NCI-H1436 treated with DMSO at 0.1 percent for 48 hours (cell line): Measurements from ENCODE around the gene TCF3.

ENCODE experiments used
- DNase-seq: peaks from one replicate; lab custom pipeline; 2025; lab: John Stamatoyannopoulos, UW

The TCF3 gene

DNA sequence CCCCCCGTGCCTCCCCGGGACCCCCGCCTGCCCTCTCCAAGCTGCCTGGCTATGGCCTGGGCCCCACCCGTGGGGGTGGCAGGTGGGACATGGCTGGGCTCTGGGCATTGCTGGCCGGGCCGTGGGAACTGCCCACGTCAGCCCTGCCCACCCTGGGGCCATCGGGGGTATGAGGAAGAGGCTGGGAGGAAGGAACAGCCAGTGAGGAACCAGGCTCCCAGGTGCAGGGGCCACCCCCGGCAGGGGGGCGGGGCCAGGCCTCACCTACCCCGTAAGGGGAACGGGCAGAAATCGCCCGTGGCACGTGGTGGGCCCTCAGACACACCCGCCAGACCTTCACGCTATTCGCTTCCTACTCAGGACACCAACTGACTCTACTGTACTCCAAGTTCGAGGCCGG is 22.4 kb downstream of the TCF3 start:
- no peak for DNase-seq

DNA sequence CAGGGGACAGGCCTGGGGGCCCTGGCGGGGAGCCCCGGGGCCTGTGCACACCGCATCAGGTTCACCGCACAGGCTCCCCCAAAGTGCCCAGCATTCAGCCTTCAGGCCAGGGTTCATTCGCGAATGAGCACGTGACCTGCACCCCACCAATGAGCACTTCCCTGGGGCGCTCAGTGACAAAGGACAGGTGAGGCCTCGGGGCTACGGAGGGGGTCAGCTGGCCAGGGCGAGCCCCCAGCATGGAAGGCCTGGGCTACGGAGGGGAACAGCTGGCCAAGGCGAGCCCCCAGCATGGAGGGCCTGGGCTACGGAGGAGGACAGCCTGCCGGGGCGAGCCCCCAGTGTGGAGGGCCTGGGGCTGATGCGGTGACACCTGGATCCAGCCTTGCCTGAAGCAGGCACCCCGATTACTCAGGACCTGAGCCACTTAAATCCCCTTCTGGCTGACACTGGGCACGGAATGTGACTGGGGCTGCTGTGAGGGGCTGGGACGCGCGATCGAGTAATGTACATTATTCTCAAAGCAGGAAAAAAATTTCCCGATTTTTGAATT is 23.1 kb downstream of the TCF3 start:
- DNase-seq: no peak

DNA sequence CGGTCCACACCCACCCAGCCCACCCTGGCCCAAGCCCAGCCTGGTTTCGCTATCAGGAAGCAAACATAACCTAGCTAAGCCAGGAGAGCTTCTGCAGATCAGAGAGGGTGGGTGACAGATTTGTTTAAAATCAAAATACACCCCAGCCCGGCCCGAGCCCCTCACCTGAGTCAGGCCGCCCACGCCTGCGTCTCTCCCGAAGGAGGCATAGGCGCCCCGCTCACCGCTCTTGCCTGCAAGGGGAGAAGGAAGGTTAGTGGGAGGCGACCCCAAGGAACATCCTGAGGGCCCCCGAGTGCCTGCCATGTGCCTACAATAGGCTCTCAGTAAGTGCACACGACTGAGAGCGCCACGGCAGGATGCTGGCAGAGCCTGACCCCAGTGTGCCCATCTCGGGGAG is 25.2 kb downstream of the TCF3 start:
- DNase-seq: no peak

DNA sequence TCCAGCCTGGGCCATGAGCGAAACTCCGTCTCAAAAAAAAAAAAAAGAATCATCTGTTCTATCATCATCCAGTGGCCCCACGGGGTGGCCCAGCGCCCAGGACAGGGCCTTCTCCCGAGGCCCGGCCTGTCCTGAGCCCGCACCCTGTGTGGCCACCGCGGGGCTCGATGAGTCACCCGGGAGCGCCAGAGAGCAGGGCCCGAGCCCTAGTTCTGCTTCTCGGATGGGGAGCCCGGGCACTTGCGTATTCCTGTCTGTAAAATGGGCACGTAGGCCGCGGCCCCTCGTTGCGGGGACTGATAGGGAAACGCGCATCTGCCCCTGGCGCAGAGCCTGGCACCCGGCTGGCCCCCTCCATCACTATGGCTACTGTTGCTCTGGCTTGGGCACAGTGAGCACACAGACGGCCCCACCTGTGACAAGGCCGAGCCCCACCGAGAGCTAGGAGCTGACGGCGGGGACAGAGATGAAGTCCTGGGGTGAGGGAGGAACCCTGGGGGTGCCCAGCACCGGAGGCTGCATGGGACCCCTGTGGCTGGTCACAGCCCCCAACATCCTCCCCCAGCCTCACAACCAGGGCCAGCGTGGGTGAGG is 25.9 kb downstream of the TCF3 start:
- no peak for DNase-seq

DNA sequence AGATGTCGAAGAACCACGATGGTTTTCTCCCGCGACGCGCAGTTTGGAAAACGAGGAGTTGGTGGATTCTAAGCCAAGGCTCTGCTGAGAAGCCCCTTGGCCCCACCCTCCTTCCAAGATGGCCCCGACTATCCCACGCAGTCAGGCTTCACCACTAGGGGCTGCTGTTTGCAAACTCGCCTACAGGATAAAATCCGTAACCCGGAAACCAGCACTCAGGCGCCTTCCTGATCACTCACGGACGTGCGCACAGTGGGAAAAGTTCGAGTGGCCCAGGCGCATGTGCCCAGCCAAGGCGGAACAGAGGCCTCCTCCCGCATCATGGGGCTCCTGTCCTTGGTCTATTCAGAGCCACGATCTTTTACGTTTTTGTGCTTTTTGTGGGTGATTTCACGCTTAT is 28.0 kb downstream of the TCF3 start:
- DNase-seq: no peak

DNA sequence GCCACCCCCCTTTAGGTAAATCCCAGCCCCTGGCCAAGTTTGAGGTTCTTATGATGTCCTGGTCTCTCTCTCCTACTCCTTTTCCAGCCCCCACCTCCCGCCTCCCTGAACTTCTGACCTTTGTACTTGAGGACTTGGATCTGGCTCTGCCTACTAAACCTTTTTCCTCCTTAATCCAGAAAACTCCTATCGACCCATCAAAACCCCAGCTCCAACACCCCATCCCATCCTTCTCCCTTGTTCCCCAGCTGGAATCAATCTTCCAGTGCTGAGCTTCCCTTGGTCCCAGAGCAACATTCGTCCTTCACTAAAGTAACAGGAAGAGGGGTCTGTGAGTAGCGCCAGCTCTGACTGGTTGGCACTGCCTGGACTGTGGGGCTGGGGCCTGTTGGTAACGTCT is 29.9 kb downstream of the TCF3 start:
- DNase-seq: no peak

DNA sequence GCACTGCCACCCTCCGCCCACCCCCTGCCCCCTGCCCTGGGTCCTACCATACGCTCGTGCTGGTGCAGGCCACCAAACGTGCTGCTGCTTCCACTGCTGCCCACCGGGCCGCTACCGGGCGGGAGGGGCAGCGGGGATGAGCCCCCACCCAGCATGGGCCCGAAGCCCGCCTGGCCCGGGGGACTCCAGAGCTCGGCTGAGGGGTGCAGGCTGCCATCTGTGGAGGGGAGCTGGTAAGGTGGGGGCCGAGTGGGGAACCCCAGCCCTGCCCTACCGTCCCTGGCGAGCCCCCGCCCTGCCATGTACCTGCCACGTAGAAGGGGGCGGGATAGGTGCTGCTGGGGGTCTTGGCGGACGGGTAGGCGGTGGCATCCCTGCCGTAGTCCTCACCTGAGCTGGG is 30.4 kb downstream of the TCF3 start:
- DNase-seq: no peak

DNA sequence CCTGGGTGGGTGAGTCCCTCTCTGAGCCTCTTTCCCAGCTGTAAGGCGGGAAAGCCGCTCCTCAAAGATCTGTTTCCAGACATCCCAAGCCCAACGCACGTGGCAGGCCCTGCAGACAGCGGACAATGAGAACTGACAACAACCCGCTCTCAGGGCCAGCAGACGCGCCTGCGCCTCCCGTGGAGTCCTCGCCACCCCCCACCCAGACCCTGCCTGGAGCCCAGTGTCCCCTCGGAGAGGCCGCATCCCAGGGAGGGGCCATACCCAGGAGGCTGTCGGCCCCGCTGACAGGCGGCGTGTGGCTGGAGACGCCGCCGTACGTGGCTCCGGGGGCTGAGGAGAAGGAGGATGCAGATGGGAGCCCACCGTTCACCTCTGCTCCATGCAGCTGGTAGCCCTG is 30.8 kb downstream of the TCF3 start:
- DNase-seq: no peak

DNA sequence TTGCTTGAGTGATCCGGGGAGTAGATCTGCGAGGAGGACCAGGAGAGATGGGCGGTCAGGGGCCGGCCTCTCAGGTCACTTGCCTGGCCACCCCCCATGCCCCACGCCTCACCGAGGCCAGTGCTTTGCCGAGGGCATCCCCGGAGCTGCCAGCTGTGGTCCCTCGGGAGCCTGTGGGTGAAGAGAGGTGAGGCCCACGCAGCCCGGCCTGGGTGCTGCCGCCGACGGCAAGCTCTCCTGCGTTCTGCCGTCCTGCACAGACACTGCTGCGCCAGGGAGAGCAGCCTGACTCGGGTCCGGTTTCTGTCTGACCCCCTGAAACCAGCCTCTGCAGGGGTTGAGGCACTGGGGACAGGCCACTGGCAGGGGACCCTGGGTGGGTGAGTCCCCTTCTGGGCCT is 31.4 kb downstream of the TCF3 start:
- DNase-seq: no peak

DNA sequence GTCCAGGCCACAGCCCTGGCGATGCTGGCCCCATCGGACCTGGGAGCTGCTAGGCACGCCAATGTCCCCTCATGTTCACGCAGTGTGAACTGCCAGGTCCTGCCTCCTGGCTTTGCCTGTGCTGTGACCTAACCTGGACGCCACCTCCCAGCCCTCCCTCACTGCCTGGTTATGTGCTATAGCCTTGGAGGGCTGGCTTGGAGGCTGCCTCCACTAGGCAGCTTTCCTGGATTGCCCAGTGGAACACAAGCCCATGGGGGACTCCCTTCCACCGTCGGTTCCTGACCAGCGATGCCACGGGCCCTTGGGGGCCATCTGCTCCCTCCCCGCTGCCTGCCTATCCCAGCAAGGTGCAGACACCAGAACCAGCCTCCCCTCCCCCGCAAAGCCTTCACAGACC is 31.9 kb downstream of the TCF3 start:
- DNase-seq: no peak

DNA sequence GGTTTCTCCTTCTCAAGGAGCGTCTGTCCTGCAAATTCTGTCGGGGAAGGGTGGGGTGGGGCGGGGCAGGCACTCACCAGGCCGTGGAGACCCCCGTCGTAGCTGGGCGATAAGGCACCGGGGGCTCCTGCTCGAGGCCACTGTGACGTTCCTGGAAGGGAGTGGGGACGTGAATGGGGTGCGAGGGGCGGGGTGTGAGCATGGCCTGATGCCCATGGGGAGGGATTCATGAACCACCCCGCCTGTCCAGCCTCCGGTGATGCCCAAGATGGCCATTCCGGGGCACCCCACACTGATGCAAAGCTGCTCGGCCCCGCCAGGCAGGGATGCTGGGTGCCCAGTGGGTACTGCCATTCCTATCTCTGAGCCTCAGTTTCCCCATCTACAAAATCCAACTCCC is 32.7 kb downstream of the TCF3 start:
- no peak for DNase-seq

DNA sequence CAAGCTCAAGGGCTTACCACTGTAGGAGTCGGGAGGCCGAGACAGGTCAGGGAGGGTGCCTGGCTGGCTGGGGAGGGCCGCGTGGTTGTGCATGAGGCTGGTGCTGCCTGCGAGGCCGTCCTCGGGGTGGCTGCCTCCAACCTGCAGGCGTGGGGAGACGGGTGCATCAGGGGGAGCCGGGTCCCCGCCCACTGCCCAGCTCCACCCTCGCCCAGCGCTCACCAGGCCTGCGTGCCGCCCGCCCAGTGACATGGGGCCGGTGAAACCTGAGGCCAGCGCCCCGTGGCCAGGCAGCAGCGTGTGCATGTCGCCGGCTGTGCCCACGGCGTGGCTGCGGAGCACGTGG is 33.3 kb downstream of the TCF3 start:
- DNase-seq: no peak

DNA sequence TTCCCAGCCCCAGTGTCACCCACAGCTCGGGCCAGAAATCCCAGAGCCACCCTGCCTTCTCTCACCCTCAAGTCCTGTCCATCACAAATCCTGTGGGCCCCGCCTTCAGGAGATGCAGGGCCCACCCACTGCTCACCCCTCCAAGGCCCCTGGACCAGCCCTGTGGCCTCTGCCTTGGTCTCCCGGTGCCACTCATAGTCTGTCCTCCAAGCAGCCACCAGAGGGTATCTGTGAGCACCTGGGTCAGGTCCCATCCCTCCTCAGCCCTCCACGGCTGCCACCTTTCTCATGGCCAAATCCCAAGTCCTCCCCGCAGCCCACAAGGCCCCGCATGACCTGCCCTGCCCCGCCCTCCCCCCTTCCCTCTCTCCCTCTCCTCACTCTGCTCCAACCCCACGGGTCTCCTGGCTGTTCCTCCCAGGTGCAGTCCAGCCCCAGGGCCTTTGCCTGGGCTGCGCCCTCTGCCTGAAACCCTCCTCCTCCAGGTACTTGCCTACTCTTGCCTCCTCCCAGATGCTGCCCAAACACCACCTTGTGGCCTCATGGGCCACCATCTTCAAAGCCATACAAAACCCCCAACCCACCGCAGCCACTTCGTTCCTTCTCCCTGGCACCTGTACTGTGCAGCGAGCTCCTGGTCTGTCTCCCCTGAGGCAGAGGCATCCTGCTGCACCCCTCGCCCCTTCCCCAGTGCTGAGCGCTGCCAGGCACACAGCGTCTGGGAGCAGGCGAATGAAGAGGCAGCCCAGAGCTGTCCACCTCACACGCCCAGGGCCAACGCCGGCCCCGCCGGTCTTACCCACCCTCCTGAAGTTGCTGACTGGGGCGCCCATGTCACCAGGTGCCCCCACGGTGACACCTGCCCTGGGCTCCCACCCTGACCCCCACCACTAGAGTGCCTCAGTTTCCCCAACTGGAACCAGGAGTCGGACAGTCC is 34.0 kb downstream of the TCF3 start:
- no peak for DNase-seq

DNA sequence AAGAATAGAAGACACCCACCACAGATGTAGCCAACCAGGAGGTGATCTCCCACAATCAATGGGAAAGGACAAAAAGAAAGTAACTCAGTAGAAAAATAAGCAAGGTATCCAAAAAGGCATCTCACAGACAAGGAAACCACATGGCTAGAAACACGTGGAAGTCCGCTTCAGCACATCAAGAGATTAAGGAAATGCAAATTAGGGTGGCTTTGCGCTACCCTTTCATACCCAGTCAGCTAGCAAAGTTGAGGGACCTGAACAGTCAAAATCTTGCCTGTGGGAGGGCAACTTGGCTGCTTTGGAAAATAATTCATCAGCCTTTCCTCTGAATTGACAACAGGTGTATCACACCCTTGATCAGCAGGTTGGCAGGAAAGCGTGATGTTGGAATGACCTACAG is 35.5 kb downstream of the TCF3 start:
- no peak for DNase-seq

DNA sequence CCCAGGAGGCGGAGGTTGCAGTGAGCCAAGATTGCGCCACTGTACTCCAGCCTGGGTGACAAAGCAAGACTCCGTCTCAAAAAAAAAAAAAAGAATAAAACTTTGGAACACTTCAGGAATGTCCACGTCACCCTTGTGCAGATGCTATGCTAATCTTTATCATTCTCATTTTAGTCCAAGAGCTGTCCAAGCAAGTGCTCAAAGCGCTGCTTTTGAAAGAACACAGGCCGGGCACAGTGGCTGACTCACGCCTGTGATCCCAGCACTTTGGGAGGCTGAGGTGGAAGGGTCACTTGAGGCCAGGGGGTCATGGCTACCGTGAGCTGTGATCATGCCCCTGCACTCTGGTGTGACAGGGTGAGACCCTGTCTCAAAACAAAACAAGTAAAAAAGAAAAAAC is 36.0 kb downstream of the TCF3 start:
- DNase-seq: no peak

DNA sequence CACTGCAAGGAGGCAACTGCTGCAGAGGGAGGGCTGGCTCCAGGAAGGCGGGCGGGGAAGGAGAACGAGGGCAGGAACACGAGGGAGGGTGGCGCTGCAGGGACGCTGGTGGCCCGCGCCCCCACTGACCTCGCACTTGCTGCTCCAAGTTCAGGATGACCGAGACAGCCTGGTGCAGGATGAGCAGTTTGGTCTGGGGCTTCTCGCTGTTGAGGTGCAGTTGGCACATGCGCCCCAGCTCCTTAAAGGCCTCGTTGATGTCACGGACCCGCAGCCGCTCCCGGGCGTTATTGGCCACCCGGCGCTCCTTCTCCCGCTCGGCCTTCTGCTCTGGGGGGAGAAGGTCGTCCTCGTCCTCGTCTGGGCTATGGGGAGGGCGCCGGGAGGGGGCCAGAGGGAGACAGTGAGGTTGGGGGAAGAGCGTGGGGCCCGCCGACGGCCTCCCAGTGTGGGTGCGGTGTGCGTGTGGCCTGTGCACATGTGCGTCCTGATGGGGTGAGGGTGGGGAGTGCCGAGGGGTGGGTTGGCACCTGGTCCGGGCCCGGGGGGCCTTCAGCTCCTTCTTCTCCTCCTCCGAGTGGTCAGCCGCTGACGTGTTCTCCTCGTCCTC is 37.2 kb downstream of the TCF3 start:
- no peak for DNase-seq

DNA sequence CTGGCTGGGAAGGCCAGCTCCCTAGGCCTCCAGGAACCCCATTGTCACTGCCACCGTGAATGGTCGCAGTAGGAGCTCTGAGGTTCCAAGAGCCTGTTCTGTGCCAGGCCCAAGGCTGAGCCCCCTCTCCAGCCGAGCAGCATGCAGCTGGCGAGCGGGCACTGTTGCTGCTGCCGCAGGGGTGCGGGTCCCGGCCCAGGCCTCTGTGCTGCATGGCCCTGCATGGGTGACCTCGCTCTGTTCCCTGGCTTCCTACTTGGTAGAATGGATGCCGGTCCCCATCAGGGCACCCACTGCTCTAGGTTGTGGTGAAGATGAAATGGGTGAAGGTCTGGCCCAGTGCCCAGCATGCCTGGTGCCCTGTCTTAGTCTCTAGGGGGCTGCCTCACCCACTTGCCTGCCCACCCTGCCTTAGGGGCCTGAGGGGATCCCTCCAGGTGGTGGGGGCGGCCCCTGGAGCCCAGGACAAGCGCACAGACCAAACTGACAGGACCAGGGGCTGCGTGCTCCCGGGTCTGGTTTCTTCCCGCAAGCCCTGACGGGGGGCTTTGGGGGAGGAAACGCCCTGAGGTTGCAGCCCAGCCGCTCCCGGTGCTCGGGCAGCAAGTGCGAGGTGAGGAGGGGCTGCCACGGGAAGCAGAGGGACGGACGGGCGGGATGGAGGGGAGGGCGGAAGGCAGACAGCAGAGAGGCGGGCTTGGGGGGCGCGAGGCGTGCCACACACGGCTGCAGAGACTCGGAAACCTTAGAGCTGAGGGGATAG is 38.4 kb downstream of the TCF3 start:
- DNase-seq: no peak

DNA sequence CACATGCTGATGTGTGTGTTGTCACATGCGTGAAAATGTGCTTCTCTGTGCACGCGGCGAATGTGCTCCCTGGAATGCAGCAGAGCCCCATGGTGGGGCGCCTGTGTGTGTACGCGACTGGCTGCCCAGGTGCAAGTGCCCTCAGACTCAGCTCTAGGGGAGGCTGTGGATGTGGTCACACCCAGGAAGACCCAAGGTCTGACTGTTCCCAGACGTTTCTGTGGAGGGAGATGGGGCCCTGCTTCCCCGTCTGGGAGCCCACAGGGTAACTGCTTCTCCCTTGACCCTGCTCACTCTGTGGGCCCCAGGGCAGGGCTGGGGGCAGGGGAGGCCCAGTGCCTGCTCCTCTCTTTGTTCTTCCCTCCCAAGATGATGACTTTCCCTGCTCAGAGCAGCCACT is 39.3 kb downstream of the TCF3 start:
- no peak for DNase-seq

DNA sequence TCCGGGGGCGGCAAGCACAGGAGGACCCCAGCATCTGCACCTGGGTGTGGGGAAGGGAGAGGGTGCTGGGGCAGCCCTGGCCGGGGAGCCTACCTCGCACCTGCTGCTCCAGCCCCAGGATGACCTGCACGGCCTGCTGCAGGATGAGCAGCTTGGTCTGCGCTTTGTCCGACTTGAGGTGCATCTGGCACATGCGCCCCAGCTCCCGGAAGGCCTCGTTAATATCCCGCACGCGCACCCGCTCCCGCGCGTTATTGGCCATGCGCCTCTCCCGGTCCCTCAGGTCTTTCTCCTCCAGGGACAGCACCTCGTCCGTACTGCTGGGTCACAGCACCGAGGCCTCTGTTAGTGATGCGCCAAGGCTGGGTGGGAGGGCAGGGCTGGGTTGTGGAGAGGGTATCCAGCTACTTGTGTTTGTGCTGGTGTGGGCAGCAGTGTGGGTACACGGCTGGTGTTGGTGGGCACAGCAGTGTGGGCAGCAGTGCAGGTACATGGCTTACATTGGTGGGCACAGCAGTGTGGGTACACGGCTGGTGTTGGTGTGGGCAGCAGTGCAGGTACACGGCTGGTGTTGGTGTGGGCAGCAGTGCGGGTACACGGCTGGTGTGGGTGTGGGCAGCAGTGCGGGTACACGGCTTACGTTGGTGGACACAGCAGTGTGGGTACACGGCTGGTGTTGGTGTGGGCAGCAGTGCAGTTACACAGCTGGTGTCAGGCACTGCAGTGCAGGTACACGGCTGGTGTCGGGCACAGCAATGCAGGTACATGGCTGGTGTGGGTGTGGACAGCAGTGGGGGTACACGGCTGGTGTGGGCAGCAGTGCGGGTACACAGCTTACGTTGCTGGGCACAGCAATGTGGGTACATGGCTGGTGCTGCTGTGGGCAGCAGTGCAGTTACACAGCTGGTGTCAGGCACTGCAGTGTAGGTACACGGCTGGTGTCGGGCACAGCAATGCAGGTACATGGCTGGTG is 40.0 kb downstream of the TCF3 start:
- DNase-seq: no peak

DNA sequence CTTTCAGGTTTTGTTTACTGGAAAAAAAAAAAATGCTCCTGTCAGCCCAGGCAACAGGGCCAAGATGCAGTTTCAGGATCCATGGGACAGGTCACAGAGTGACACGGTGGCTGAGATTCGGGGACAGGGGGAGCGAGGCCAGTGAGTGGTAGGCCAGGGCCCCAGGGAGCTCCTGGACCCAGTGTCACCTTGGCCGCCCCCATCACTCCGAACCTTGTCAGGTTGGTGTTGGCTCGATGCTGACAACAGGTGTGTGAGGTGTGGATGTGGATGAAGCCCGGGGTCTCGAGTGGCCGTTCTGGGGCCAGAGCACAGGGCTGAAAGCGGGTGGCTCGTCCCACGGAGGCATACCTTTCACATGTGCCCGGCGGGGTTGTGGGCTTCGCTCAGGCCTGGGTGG is 41.1 kb downstream of the TCF3 start:
- no peak for DNase-seq

DNA sequence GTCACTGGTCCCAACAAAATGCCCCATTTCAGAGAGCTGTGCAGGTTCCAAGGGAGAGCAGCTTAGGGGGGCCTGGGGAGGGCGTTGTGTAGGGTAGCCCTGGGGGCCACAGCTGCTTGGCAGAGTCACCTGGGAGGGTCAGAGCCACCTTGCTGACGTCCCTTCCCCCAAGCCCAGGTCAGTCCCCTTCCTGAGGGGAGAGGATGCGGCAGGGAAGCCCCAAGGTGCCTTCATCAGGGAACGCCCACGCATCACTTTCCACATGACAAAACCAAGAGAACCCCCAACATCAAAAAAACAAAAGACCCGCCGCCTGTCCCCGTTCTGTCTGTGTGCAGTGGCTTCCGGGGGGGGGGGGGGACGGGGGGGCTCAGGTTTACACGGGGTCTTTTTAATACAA is 41.8 kb downstream of the TCF3 start:
- DNase-seq: no peak
